ENCODE data around the gene LSM3. TPM values are rescaled to one million over a fixed set of nuclear protein-coding genes. Genes with fewer than 3 reads are reported as not detected.

LSM3 gene
- total RNA-seq, 4 donors from 2014 or later = 7.9 to 15.6 (median 12.7) TPM

GRCh38 chr3:14148041-14148985 is 30.3 kb upstream of the LSM3 start:
- no peak for ATAC-seq
- peaks cover 0 to 78% of the 10 kb centered on the region in 2 donors for H3K36me3 ChIP-seq
- 78 to 81% methylated on average over 8 to 14 of the region's 28 CpGs for WGBS, 2 donors (ENCODE audit: low coverage in 1 of 2)
- peak; percentile 27 for TF ChIP-seq POLR2AphosphoS5 (IDR thresholded peaks at IDR 0.05)
- no peak for TF ChIP-seq POLR2A (IDR thresholded peaks at IDR 0.05)
- peak overlapping the region in 3 of 4 donors; percentile 86 to 93 (median 88) for H3K27ac ChIP-seq
- H3K4me3 ChIP-seq = no peak overlapping the region
- H3K27me3 ChIP-seq = no peaks in the 10 kb centered on the region
- H3K4me1 ChIP-seq = peaks cover 9 to 48% (median 24%) of the 10 kb centered on the region in 3 donors
- H3K9me3 ChIP-seq = no peaks in the 10 kb centered on the region

GRCh38 chr3:14150078-14150477 is 28.5 kb upstream of the LSM3 start:
- H3K36me3 ChIP-seq = peaks cover 0 to 96% of the 10 kb centered on the region in 2 donors
- peaks cover 6 to 30% (median 16%) of the 10 kb centered on the region in 3 donors for H3K4me1 ChIP-seq
- WGBS, 2 donors (ENCODE audit: low coverage in 1 of 2) = 94 to 96% methylated on average over 3 to 8 of the region's 9 CpGs
- ATAC-seq = no peak
- no peak overlapping the region for H3K27ac ChIP-seq
- no peaks in the 10 kb centered on the region for H3K9me3 ChIP-seq
- no peak overlapping the region for H3K4me3 ChIP-seq
- TF ChIP-seq POLR2A (IDR thresholded peaks at IDR 0.05) = no peak
- no peak for TF ChIP-seq CTCF (IDR thresholded peaks at IDR 0.05)
- TF ChIP-seq POLR2AphosphoS5 (IDR thresholded peaks at IDR 0.05) = no peak
- TF ChIP-seq EP300 (IDR thresholded peaks at IDR 0.05) = no peak
- H3K27me3 ChIP-seq = no peaks in the 10 kb centered on the region

GRCh38 chr3:14150491-14151230 is 28.0 kb upstream of the LSM3 start:
- 94 to 96% methylated on average over 2 to 7 of the region's 9 CpGs for WGBS, 2 donors (ENCODE audit: low coverage in 1 of 2)
- no peak overlapping the region for H3K27ac ChIP-seq
- H3K36me3 ChIP-seq = peaks cover 0 to 97% of the 10 kb centered on the region in 2 donors
- H3K4me1 ChIP-seq = peaks cover under 1 to 24% (median 10%) of the 10 kb centered on the region in 3 donors
- TF ChIP-seq POLR2AphosphoS5 (IDR thresholded peaks at IDR 0.05) (no peak), CTCF (IDR thresholded peaks at IDR 0.05) (no peak), POLR2A (IDR thresholded peaks at IDR 0.05) (no peak), EP300 (IDR thresholded peaks at IDR 0.05) (no peak)
- H3K9me3 ChIP-seq = no peaks in the 10 kb centered on the region
- H3K4me3 ChIP-seq = no peak overlapping the region
- ATAC-seq = no peak
- no peaks in the 10 kb centered on the region for H3K27me3 ChIP-seq

GRCh38 chr3:14151471-14152083 is 27.0 kb upstream of the LSM3 start:
- no peak for ATAC-seq
- Histone ChIP-seq H3K27ac (no peak overlapping the region), H3K9me3 (no peaks in the 10 kb centered on the region), H3K27me3 (no peaks in the 10 kb centered on the region), H3K4me1 (peaks cover 0 to 15% (median 4%) of the 10 kb centered on the region in 3 donors), H3K4me3 (no peak overlapping the region), H3K36me3 (peaks cover 0 to 97% of the 10 kb centered on the region in 2 donors)
- 80 to 91% methylated on average over 2 to 10 of the region's 12 CpGs for WGBS, 2 donors (ENCODE audit: low coverage in 1 of 2)
- TF ChIP-seq POLR2AphosphoS5 (IDR thresholded peaks at IDR 0.05) = no peak
- TF ChIP-seq CTCF (IDR thresholded peaks at IDR 0.05) = no peak
- TF ChIP-seq POLR2A (IDR thresholded peaks at IDR 0.05) = no peak
- TF ChIP-seq EP300 (IDR thresholded peaks at IDR 0.05) = no peak

Measured in gastroesophageal sphincter (tissue), 4 donors.